T-helper 2 cell treated with Interferon-gamma antibody and Interleukin-4, amounts not matched to agents 5 μg/mL and 100 μg/mL, for 36 hours (primary cell): Measurements from ENCODE around the gene DHX8.
"Not testable (repeated sequence)": the region's sequence is repeated elsewhere in the genome, so short reads cannot be mapped to it uniquely, and the experiment has no call there.

Experiments used
- DNase-seq: peaks from one replicate; pipeline ENCODE4 v3.0.0; 2021; ENCODE audit warnings: low spot score
- H3K27ac Mint-ChIP-seq: one replicate; pipeline ENCODE4 v1.8.0; 2021; ENCODE audit warnings: mild to moderate bottlenecking, mixed read lengths
- H3K27me3 Mint-ChIP-seq: one replicate; pipeline ENCODE4 v1.8.0; 2021; ENCODE audit warnings: low read depth, mixed read lengths
- H3K36me3 Mint-ChIP-seq: one replicate; pipeline ENCODE4 v1.8.0; 2021; ENCODE audit warnings: low read depth, mixed read lengths
- H3K4me1 Mint-ChIP-seq: one replicate; pipeline ENCODE4 v1.8.0; 2021; ENCODE audit warnings: low read depth, mixed read lengths
- H3K4me3 Mint-ChIP-seq: one replicate; pipeline ENCODE4 v1.8.0; 2022; ENCODE audit warnings: mild to moderate bottlenecking, moderate library complexity, mixed read lengths
- H3K9me3 Mint-ChIP-seq: one replicate; pipeline ENCODE4 v1.8.0; 2021; ENCODE audit warnings: mixed read lengths

DHX8 gene

GRCh38 chr17:43451741-43452140 lies 32.0 kb upstream of the DHX8 start:
- H3K9me3 Mint-ChIP-seq, H3K4me3 Mint-ChIP-seq, H3K27ac Mint-ChIP-seq, H3K36me3 Mint-ChIP-seq, DNase-seq, H3K4me1 Mint-ChIP-seq: not testable (repeated sequence)
- peaks cover 10% of the 10 kb centered on the region for H3K27me3 Mint-ChIP-seq

GRCh38 chr17:43453331-43453812 lies 30.4 kb upstream of the DHX8 start:
- H3K4me3 Mint-ChIP-seq = no peak overlapping the region
- H3K27ac Mint-ChIP-seq = no peak overlapping the region
- no peaks in the 10 kb centered on the region for H3K4me1 Mint-ChIP-seq
- H3K9me3 Mint-ChIP-seq = no peaks in the 10 kb centered on the region
- no peaks in the 10 kb centered on the region for H3K36me3 Mint-ChIP-seq
- peaks cover 14% of the 10 kb centered on the region for H3K27me3 Mint-ChIP-seq
- no peak for DNase-seq

- Mint-ChIP-seq H3K4me3 (no peak overlapping the region), H3K9me3 (no peaks in the 10 kb centered on the region), H3K27ac (no peak overlapping the region), H3K4me1 (no peaks in the 10 kb centered on the region), H3K27me3 (peaks cover 11% of the 10 kb centered on the region), H3K36me3 (no peaks in the 10 kb centered on the region)
- no peak for DNase-seq
Observed at GRCh38 chr17:43454868-43455267, 28.9 kb upstream of the DHX8 start.

- Mint-ChIP-seq H3K4me3 (no peak overlapping the region), H3K4me1 (no peaks in the 10 kb centered on the region), H3K36me3 (no peaks in the 10 kb centered on the region), H3K27me3 (peaks cover 10% of the 10 kb centered on the region), H3K27ac (no peak overlapping the region), H3K9me3 (no peaks in the 10 kb centered on the region)
- no peak for DNase-seq
Observed at GRCh38 chr17:43456029-43456428, 27.7 kb upstream of the DHX8 start.

GRCh38 chr17:43456661-43457361 lies 27.0 kb upstream of the DHX8 start:
- peaks cover 12% of the 10 kb centered on the region for H3K27me3 Mint-ChIP-seq
- H3K9me3 Mint-ChIP-seq = no peaks in the 10 kb centered on the region
- no peak overlapping the region for H3K4me3 Mint-ChIP-seq
- no peak overlapping the region for H3K27ac Mint-ChIP-seq
- no peaks in the 10 kb centered on the region for H3K4me1 Mint-ChIP-seq
- H3K36me3 Mint-ChIP-seq = no peaks in the 10 kb centered on the region
- no peak for DNase-seq

GRCh38 chr17:43457362-43457692 lies 26.4 kb upstream of the DHX8 start:
- Mint-ChIP-seq H3K9me3 (no peaks in the 10 kb centered on the region), H3K27ac (no peak overlapping the region), H3K36me3 (no peaks in the 10 kb centered on the region), H3K4me3 (no peak overlapping the region), H3K4me1 (no peaks in the 10 kb centered on the region), H3K27me3 (peaks cover 12% of the 10 kb centered on the region)
- no peak for DNase-seq

GRCh38 chr17:43459878-43460277 lies 23.9 kb upstream of the DHX8 start:
- peaks cover 19% of the 10 kb centered on the region for H3K27me3 Mint-ChIP-seq
- not testable (repeated sequence) for H3K4me1 Mint-ChIP-seq, DNase-seq, H3K4me3 Mint-ChIP-seq, H3K36me3 Mint-ChIP-seq, H3K27ac Mint-ChIP-seq, H3K9me3 Mint-ChIP-seq

- no peaks in the 10 kb centered on the region for H3K9me3 Mint-ChIP-seq
- no peak for DNase-seq
- H3K4me3 Mint-ChIP-seq = no peak overlapping the region
- peaks cover 19% of the 10 kb centered on the region for H3K27me3 Mint-ChIP-seq
- H3K4me1 Mint-ChIP-seq = no peaks in the 10 kb centered on the region
- H3K27ac Mint-ChIP-seq = no peak overlapping the region
- H3K36me3 Mint-ChIP-seq = no peaks in the 10 kb centered on the region
Observed at GRCh38 chr17:43461185-43461584, 22.6 kb upstream of the DHX8 start.

- not testable (repeated sequence) for H3K9me3 Mint-ChIP-seq, H3K36me3 Mint-ChIP-seq, H3K4me3 Mint-ChIP-seq, H3K27me3 Mint-ChIP-seq, H3K4me1 Mint-ChIP-seq, DNase-seq, H3K27ac Mint-ChIP-seq
Observed at GRCh38 chr17:43462569-43462968, 21.2 kb upstream of the DHX8 start.

- no peak overlapping the region for H3K4me3 Mint-ChIP-seq
- H3K27me3 Mint-ChIP-seq = peaks cover 10% of the 10 kb centered on the region
- no peaks in the 10 kb centered on the region for H3K4me1 Mint-ChIP-seq
- H3K27ac Mint-ChIP-seq = no peak overlapping the region
- DNase-seq = no peak
- no peaks in the 10 kb centered on the region for H3K9me3 Mint-ChIP-seq
- no peaks in the 10 kb centered on the region for H3K36me3 Mint-ChIP-seq
Observed at GRCh38 chr17:43463241-43463640, 20.5 kb upstream of the DHX8 start.

GRCh38 chr17:43464046-43464445 lies 19.7 kb upstream of the DHX8 start:
- Mint-ChIP-seq H3K9me3 (no peaks in the 10 kb centered on the region), H3K4me3 (no peak overlapping the region), H3K27me3 (peaks cover 10% of the 10 kb centered on the region), H3K4me1 (no peaks in the 10 kb centered on the region), H3K36me3 (no peaks in the 10 kb centered on the region), H3K27ac (no peak overlapping the region)
- DNase-seq = no peak

GRCh38 chr17:43465049-43465448 lies 18.7 kb upstream of the DHX8 start:
- Mint-ChIP-seq H3K27ac (no peak overlapping the region), H3K36me3 (no peaks in the 10 kb centered on the region), H3K9me3 (no peaks in the 10 kb centered on the region), H3K4me3 (no peak overlapping the region), H3K27me3 (peaks cover 10% of the 10 kb centered on the region), H3K4me1 (no peaks in the 10 kb centered on the region)
- no peak for DNase-seq

- Mint-ChIP-seq H3K36me3 (no peaks in the 10 kb centered on the region), H3K27me3 (peaks cover 9% of the 10 kb centered on the region), H3K4me3 (no peak overlapping the region), H3K4me1 (no peaks in the 10 kb centered on the region), H3K9me3 (no peaks in the 10 kb centered on the region), H3K27ac (no peak overlapping the region)
- DNase-seq = no peak
Observed at GRCh38 chr17:43467981-43468581, 15.7 kb upstream of the DHX8 start.

- no peak for DNase-seq
Observed at GRCh38 chr17:43468691-43469139, 15.1 kb upstream of the DHX8 start.

GRCh38 chr17:43469145-43469544 lies 14.6 kb upstream of the DHX8 start:
- H3K36me3 Mint-ChIP-seq = no peaks in the 10 kb centered on the region
- H3K4me3 Mint-ChIP-seq = no peak overlapping the region
- H3K4me1 Mint-ChIP-seq = no peaks in the 10 kb centered on the region
- no peak overlapping the region for H3K27ac Mint-ChIP-seq
- no peak for DNase-seq
- H3K9me3 Mint-ChIP-seq = no peaks in the 10 kb centered on the region
- peaks cover 8% of the 10 kb centered on the region for H3K27me3 Mint-ChIP-seq

More at GRCh38 chr17:43468691-43469139, 15.1 kb upstream of the DHX8 start:
- no peak overlapping the region for H3K27ac Mint-ChIP-seq
- H3K4me1 Mint-ChIP-seq = no peaks in the 10 kb centered on the region
- H3K4me3 Mint-ChIP-seq = no peak overlapping the region
- no peaks in the 10 kb centered on the region for H3K9me3 Mint-ChIP-seq
- H3K36me3 Mint-ChIP-seq = no peaks in the 10 kb centered on the region
- peaks cover 8% of the 10 kb centered on the region for H3K27me3 Mint-ChIP-seq
